Stimulated activated naive CD8-positive, alpha-beta T cell treated with anti-CD3 and anti-CD28 coated beads, Interleukin-15, Interleukin-2, amounts not matched to agents 100 U/mL and 50 U/mL, for 24 hours (primary cell): Measurements from ENCODE around the gene PGAP6.

Source experiments
- ATAC-seq: fragments of 150-1000 bp; cut with Tn5 transposase; one replicate; pipeline ENCODE4 v1.10.0; 2021
- DNase-seq: peaks from one replicate; pipeline ENCODE4 v3.0.0; 2021

The PGAP6 gene

DNA sequence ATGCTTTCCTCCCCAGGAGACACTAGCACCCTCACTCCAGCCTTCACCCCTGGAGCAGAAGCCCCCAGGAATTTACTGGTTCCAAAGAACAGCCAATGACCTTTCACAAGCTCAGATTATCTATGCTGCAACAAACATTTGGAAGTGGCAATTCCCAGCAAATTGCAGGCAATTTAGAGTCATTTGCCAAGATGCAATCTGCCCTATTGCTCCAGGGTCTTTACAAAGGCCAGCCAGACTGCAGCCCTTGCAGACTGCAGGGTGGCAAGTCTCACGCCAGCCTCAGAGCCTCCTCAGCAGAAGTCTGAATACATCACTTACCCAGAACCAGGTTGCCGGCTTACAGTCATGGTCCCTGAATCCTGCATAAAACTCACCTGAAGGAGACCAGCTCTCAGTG, 51.0 kb downstream of the PGAP6 start:
- no peak for ATAC-seq
- DNase-seq = no peak

DNA sequence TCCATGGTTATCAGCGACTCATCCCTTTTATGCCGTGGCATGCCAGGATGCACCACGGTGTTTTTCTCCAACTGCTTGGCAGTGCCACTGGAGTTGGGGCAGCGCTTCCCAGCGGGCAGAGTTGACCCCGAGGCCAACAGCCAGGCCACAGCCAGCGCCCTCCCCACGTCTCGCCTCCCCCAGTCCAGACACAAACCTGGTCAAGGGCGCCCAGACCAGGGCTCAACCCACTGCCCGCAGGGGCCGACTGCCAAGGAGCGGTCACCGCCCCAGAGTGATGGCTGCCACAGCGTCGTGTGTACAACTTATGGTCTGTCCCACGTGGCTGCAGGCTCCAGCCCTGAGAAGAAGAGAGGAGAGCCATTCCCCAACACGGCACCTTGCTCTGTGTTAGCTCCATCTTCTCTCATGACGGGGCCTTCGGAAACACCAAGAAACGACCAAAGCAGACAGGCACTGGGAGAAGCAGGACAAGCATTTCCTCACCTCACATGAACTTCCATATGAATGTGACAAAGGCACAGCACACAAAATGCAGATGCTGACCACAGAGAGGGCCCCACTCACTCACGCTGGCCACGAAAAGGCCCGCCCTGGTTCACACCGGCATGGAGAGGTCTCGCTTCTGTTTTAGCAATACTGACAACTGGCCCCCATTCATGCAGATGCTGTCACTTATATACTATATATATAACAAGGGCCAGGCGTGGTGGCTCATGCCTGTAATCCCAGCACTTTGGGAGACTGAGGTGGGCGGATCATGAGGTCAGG, 56.2 kb downstream of the PGAP6 start:
- ATAC-seq (no peak), DNase-seq (no peak)

DNA sequence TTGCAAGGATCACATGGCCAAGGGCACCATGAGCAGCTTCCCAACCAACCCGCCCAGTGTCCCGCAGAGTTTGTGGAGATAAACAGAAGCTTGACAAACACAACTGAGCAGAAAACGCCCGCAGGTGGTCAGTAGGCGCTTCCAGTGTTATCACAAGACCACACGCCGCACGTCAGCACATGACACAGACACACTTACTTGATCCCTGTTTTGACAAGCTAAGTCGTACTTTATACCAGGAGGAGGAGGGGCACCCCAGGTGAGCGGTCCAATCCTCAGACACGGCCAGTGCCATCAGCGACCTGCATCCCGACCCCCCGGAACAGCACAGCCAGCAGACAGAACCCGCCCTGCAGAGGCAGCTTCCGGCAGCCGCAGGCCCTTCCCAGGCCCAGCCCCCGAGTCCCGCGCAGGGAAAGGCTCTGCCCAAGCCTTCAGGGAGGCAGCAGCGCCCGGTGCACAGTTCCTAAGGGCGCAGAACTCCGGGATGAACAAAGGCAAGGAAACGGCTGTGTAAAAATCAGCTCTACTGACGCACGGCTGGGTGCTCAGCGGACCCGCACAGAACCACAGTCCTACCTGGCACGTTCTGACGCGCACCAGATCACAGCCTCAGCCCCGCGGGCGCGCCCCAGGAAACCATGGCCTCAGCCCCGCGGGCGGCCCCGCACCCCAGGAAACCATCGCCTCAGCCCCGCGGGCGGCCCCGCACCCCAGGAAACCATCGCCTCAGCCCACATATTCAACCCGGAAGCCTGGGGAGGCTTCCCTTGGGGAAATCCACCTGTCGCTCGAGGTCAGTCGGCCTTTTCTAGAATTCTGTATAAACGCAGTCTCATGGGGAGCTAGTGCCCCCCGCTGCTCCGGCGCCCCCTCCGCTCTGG, 57.1 kb downstream of the PGAP6 start:
- DNase-seq (peak; percentile 64), ATAC-seq (peak; percentile 30)

DNA sequence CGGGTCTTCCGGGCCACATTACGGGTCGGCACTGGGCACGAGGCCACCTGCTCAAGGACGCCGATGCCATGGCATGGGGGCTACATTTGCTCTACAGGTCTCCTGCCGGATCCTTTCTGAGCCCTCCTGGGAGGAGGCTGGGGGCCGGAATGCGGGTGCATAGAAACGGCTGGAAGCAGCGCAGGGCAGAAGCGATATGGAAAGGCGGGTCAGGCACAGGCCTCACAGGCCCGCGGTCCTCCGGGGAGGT, 57.7 kb downstream of the PGAP6 start:
- DNase-seq (no peak), ATAC-seq (no peak)

DNA sequence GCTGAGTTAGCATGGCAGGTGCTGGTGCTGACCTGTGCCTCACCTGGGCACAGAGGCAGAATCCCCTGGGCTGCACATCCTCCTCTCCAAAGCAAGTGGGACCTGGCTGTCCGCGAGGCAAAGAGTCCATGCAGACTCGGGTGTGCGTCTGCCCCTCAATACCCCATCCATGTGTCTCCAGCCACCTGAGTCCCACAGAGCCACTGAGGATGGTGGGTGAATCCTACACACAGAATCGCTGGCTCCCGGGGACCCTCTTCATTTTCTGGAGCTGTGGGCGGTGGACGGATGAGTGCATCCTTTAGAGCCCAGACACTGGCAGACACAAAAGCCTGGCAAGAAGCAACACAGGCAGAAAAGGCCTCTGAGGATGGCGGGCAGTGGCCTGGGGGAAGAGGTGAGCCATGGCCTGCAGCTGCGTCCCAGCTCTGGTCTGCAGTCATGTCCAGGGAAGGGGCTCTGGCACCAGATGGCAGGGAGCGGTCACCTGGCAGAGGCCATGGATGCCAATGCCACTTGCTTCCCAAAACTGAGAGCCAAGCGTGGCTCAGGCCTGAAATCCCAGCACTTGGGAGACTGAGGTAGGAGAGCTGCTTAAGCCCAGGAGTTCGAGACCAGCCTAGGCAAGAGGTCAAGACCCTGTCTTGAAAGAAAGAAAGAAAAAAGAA, 59.2 kb downstream of the PGAP6 start:
- ATAC-seq (no peak), DNase-seq (no peak)

DNA sequence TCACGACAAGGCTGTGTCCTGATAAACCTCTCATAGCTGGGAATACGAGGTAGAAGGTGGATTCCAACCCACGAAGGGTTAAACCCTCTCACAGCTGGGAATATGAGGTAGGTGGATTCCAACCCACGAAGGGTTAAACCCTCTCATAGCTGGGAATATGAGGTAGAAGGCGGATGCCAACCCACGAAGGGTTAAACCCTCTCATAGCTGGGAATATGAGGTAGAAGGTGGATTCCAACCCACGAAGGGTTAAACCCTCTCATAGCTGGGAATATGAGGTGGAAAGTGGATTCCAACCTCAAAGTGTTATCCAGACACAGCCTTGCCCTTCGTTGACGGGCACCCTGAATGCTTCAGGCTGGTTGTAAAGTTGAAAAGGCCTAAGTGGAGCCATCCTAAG, 60.2 kb downstream of the PGAP6 start:
- DNase-seq (no peak), ATAC-seq (no peak)
